Transverse colon (tissue), 4 donors: ENCODE measurements around the gene CALHM1. TPM values are rescaled to one million over a fixed set of nuclear protein-coding genes. Genes with fewer than 3 reads are reported as not detected.

ENCODE experiments used
- DNase-seq: peaks from one replicate; pipeline ENCODE4 v3.0.0-alpha.2; 2019
- H3K27ac ChIP-seq, 4 donors: fragments of 200-600 bp; sonication (generic); 2 replicates each; pipeline ENCODE4 v1.5.1; 2016 to 2018; ENCODE audit warnings: inconsistent platforms in 4 of 4
- H3K27me3 ChIP-seq: fragments of 200-600 bp; sonication (generic); 2 replicates; pipeline ENCODE4 v1.5.1; 2017; ENCODE audit warnings: inconsistent platforms
- H3K36me3 ChIP-seq, 4 donors: fragments of 200-600 bp; sonication (generic); 2 replicates each; pipeline ENCODE4 v1.5.1; 2017 to 2019; ENCODE audit warnings: inconsistent platforms in 4 of 4
- H3K4me1 ChIP-seq, 4 donors: fragments of 200-600 bp; sonication (generic); 2 replicates each; pipeline ENCODE4 v1.5.1; 2017 to 2020; ENCODE audit warnings: inconsistent platforms in 4 of 4
- H3K4me3 ChIP-seq, 4 donors: fragments of 200-600 bp; sonication (generic); 1 replicate in 1 of 4; 2 replicates in 3 of 4; pipeline versions ENCODE4 v1.5.1 to v1.6.1; 2017 to 2019; ENCODE audit warnings: inconsistent platforms in 4 of 4
- H3K9me3 ChIP-seq, 2 donors: fragments of 200-600 bp; sonication (generic); 2 replicates each; pipeline ENCODE4 v1.5.1; 2017 to 2019; ENCODE audit warnings: inconsistent platforms in 2 of 2
- EP300 ChIP-seq: sonication (generic); formaldehyde crosslinking; IDR thresholded peaks from one replicate; pipeline ENCODE4 v1.6.1; 2017; ENCODE audit warnings: antibody characterized with exemption, low read depth
- POLR2A ChIP-seq: fragments of 450-650 bp; IDR thresholded peaks from one replicate; pipeline ENCODE4 v1.6.1; 2016; ENCODE audit warnings: antibody characterized with exemption, mild to moderate bottlenecking, moderate library complexity
- POLR2AphosphoS5 ChIP-seq, 3 donors: sonication (generic); formaldehyde crosslinking; IDR thresholded peaks; one replicate each; pipeline ENCODE4 v1.6.1; 2016; ENCODE audit warnings: antibody characterized with exemption in 3 of 3
- WGBS, 2 donors: methylation state at CpG; one replicate each; pipeline ENCODE4 v1.1.5; 2018; ENCODE audit warnings: low coverage in 1 of 2; 5-methylcytosine and 5-hydroxymethylcytosine counted together
- in situ Hi-C, 4 donors: fragments of 200-750 bp; cut with MboI; loops; one replicate each; pipeline versions ENCODE4 v1.15.0 to v1.15.1; 2017; ENCODE audit warnings: low sequenced_read_pairs in 3 of 4, low pct_ligation_motif_present in 1 of 4, low pct_unique_long_range_greater_than_20kb in 1 of 4
- intact Hi-C: fragments of 100-400 bp; cut with DNase I; formaldehyde crosslinking; loops from one replicate; pipeline ENCODE4 v1.15.1; 2023; ENCODE audit warnings: low total_unique reads
- total RNA-seq, 4 donors: library from RNA; depleted of rRNA; stranded (reverse); fragments of >200 nt; gene quantifications; one replicate each; pipeline ENCODE4 v1.1.0, GENCODE V29; 2016
- TF ChIP-seq, protein P1 (sequence below), 5 experiments: fragments of 200-600 bp in 3 of 5; fragments of 450-650 bp in 2 of 5; sonication (generic) in 3 of 5; IDR thresholded peaks; 1 replicate in 2 of 5; 2 replicates in 3 of 5; pipeline ENCODE4 v1.5.1; 2016 to 2017; ENCODE audit warnings: antibody characterized with exemption in 5 of 5, inconsistent platforms in 3 of 5, mild to moderate bottlenecking in 2 of 5, moderate library complexity in 1 of 5

The CALHM1 gene
- total RNA-seq, 4 donors from 2014 or later = not detected

DNA sequence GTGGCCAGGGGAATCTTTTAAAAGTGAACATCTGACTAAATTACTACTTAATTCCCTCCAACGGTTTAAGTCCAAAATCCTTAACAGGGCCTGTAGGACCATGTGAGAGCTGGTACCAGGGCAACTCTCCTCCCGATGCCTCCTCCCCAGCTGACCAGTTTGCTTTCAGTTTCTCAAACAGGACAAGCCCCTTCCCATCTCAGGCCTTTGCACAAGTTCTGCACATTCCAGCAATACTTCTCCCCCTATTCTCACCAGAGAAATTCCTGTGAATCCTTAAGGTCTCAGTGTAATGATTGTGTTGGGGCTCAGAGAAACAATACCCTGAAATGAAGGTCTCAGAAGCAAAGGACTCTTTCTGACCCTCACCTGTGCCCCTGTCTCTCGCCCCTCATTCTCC lies 8.0 kb upstream of the CALHM1 start:
- no peak for DNase-seq
- TF ChIP-seq POLR2A = no peak
- no peak for TF ChIP-seq POLR2AphosphoS5 (IDR thresholded peaks at IDR 0.05)
- no peak for TF ChIP-seq EP300
- TF ChIP-seq, protein P1, sequence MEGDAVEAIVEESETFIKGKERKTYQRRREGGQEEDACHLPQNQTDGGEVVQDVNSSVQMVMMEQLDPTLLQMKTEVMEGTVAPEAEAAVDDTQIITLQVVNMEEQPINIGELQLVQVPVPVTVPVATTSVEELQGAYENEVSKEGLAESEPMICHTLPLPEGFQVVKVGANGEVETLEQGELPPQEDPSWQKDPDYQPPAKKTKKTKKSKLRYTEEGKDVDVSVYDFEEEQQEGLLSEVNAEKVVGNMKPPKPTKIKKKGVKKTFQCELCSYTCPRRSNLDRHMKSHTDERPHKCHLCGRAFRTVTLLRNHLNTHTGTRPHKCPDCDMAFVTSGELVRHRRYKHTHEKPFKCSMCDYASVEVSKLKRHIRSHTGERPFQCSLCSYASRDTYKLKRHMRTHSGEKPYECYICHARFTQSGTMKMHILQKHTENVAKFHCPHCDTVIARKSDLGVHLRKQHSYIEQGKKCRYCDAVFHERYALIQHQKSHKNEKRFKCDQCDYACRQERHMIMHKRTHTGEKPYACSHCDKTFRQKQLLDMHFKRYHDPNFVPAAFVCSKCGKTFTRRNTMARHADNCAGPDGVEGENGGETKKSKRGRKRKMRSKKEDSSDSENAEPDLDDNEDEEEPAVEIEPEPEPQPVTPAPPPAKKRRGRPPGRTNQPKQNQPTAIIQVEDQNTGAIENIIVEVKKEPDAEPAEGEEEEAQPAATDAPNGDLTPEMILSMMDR (IDR thresholded peaks at IDR 0.05) = no peak
- H3K4me1 ChIP-seq = peaks cover 0 to 9% (median 7%) of the 10 kb centered on the region in 4 donors
- no peaks in the 10 kb centered on the region for H3K27me3 ChIP-seq
- intact Hi-C loops (no loop called here), in situ Hi-C loops (no loop called here)
- no peaks in the 10 kb centered on the region for H3K36me3 ChIP-seq
- H3K27ac ChIP-seq = no peak overlapping the region
- no peak overlapping the region for H3K4me3 ChIP-seq
- no peaks in the 10 kb centered on the region for H3K9me3 ChIP-seq
- 50 to 63% methylated on average over 1 to 3 of the region's 3 CpGs for WGBS, 2 donors

DNA sequence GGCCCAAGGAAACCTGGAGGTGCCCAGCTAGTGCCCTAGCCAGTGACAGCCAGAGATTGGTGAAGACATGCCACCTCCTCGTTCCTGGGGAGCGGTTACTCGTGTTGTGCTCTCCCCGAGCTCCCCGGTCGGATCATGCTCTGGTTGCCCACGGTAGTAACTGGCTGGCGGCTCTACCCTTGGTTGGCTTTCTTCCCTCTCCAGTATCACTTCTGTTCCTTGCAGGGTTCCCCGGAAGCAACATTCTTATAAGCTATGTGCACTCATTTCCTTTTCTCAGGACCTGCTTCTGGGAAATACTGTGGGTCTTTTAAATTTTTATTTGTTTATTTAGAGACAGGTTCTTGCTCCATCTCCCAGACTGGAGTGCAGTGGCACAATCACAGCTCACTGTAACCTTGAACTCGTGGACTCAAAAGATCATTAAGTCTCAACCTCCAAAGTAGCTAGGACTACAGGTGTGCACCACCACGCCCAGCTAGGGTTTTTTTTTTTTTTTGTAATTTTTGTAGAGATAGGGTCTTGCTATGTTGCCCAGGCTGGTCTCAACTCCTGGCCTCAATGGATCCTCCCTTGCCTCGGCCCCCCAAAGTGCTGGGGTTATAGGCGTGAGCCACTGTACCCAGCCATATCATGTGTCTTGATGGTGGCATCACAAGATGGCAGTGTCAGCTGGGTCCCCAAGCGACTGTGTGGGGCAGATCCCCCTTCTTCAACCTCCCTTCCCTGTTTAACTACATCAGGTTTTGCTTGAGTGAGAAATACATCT lies 6.9 kb upstream of the CALHM1 start:
- in situ Hi-C loops (no loop called here), intact Hi-C loops (no loop called here)
- WGBS, 2 donors = 83 to 84% methylated on average over 6 to 14 of the region's 14 CpGs
- Histone ChIP-seq H3K4me3 (no peak overlapping the region), H3K4me1 (peaks cover 0 to 3% (median 0%) of the 10 kb centered on the region in 4 donors), H3K36me3 (no peaks in the 10 kb centered on the region), H3K27ac (no peak overlapping the region), H3K27me3 (no peaks in the 10 kb centered on the region), H3K9me3 (no peaks in the 10 kb centered on the region)
- DNase-seq = no peak
- TF ChIP-seq, protein P1 (IDR thresholded peaks at IDR 0.05) = no peak
- TF ChIP-seq EP300 (no peak), POLR2AphosphoS5 (IDR thresholded peaks at IDR 0.05) (no peak), POLR2A (no peak)

DNA sequence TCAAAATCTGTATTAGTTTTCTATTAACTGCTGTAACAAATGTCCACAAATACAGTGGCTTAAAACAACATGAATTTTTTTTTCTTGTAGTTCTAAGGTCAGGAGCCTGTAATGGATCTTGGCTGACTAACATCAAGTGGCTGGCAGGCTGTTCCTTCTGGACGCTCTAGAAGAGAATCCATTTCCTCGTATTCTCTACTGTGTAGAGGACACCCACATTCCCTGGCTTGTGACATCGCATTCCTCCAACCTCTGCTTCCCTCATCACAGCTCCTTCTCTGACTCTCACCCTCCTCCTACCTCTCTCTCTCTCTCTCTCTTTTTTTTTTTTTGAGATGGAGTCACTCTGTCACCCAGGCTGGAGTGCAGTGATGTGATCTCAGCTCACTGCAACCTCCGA lies 4.8 kb upstream of the CALHM1 start:
- H3K27ac ChIP-seq = no peak overlapping the region
- in situ Hi-C loops = no loop called here
- intact Hi-C loops = no loop called here
- DNase-seq = no peak
- TF ChIP-seq, protein P1 (IDR thresholded peaks at IDR 0.05) = no peak
- TF ChIP-seq EP300 (no peak), POLR2A (no peak), POLR2AphosphoS5 (IDR thresholded peaks at IDR 0.05) (no peak)
- H3K9me3 ChIP-seq = no peaks in the 10 kb centered on the region
- no peaks in the 10 kb centered on the region for H3K4me1 ChIP-seq
- no peaks in the 10 kb centered on the region for H3K27me3 ChIP-seq
- H3K4me3 ChIP-seq = no peak overlapping the region
- WGBS, 2 donors = 64 to 66% methylated on average over 1 to 4 of the region's 4 CpGs
- no peaks in the 10 kb centered on the region for H3K36me3 ChIP-seq

DNA sequence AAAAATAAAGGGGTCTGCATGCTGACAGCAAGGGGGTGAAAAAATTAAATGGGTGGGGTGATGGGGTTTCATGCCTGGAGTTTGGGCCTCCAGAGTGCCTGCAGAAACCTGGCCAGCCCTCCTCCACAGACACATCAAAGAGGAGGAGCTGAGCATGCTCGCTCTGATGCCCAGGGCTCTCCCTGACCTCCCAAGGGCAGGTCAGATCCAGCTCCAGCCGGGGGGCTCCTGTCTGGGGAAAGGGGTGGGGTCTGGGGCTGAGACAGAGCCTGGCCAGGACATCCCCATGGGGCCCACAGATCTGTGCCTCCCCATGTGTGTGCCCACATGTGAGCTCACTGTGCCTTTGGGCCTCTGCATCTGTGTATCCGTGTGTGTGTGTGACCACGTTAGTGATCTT lies 915 bp upstream of the CALHM1 start:
- Histone ChIP-seq H3K9me3 (no peaks in the 10 kb centered on the region), H3K27me3 (no peaks in the 10 kb centered on the region), H3K27ac (no peak overlapping the region), H3K4me3 (no peak overlapping the region), H3K4me1 (no peaks in the 10 kb centered on the region), H3K36me3 (no peaks in the 10 kb centered on the region)
- TF ChIP-seq EP300 = no peak
- DNase-seq = no peak
- in situ Hi-C loops (no loop called here), intact Hi-C loops (no loop called here)
- WGBS, 2 donors = 70% methylated on average over 4 of the region's 4 CpGs; no CpG with 5 or more reads in 1 of the 2 donors
